Measurements from ENCODE around the gene CCT3. TPM values are rescaled to one million over a fixed set of nuclear protein-coding genes. Genes with fewer than 3 reads are reported as not detected.

Gene CCT3
- total RNA-seq, 2 donors from 2014 or later, result 125 to 294 TPM

- Histone ChIP-seq H3K4me1 (peaks cover 14% of the 10 kb centered on the region), H3K27ac (peak within 1 kb of the TSS; percentile 91), H3K9ac (ENCODE audit: low read depth in 2 of 2, low read length in 2 of 2) (peak within 1 kb of the TSS; percentile 77 to 92), H3K4me3 (peak within 1 kb of the TSS; percentile 86), H3K36me3 (peaks cover 2% of the 10 kb centered on the region), H3K27me3 (no peaks in the 10 kb centered on the region), H3K9me3 (no peaks in the 10 kb centered on the region)
- no peak for TF ChIP-seq CTCF (IDR thresholded peaks at IDR 0.05)
- intact Hi-C loops (cut with DNase I), result no loop called here
- peak; percentile 97 for DNase-seq
These were observed 55.4 kb downstream of the CCT3 start, which contains the start of gene SMG5 for GRCh38 chr1:156282479-156283222. Gene SMG5 (minus strand): TSS chr1:156282825. CDS start chr1:156282680, 145 bp downstream.

- H3K4me3 ChIP-seq, result peak overlapping the region; percentile 86
- TF ChIP-seq CTCF (IDR thresholded peaks at IDR 0.05), result no peak
- no peaks in the 10 kb centered on the region for H3K9me3 ChIP-seq
- H3K4me1 ChIP-seq, result peaks cover 14% of the 10 kb centered on the region
- H3K36me3 ChIP-seq, result peaks cover 6% of the 10 kb centered on the region
- peak overlapping the region; percentile 91 for H3K27ac ChIP-seq
- no peaks in the 10 kb centered on the region for H3K27me3 ChIP-seq
- intact Hi-C loops (cut with DNase I), result no loop called here
- H3K9ac ChIP-seq (ENCODE audit: low read depth in 2 of 2, low read length in 2 of 2), result peak overlapping the region; percentile 77 to 92
- DNase-seq, result peak; percentile 78
These were observed 56.2 kb downstream of the CCT3 start for GRCh38 chr1:156281693-156282478.

GRCh38 chr1:156281281-156281680, 56.8 kb downstream of the CCT3 start:
- no peak for DNase-seq
- intact Hi-C loops (cut with DNase I), result no loop called here
- no peak overlapping the region for H3K27ac ChIP-seq

GRCh38 chr1:156279837-156280236, 58.3 kb downstream of the CCT3 start:
- no peak for DNase-seq
- H3K9ac ChIP-seq (ENCODE audit: low read depth in 2 of 2, low read length in 2 of 2), result no peak overlapping the region
- intact Hi-C loops (cut with DNase I), result no loop called here
- no peak overlapping the region for H3K27ac ChIP-seq
- peaks cover 17% of the 10 kb centered on the region for H3K36me3 ChIP-seq
- no peaks in the 10 kb centered on the region for H3K27me3 ChIP-seq
- no peak overlapping the region for H3K4me3 ChIP-seq
- TF ChIP-seq CTCF (IDR thresholded peaks at IDR 0.05), result no peak
- H3K4me1 ChIP-seq, result peaks cover 14% of the 10 kb centered on the region
- H3K9me3 ChIP-seq, result no peaks in the 10 kb centered on the region

More at GRCh38 chr1:156281281-156281680, 56.8 kb downstream of the CCT3 start:
- H3K36me3 ChIP-seq, result peaks cover 12% of the 10 kb centered on the region
- H3K4me1 ChIP-seq, result peaks cover 14% of the 10 kb centered on the region
- no peaks in the 10 kb centered on the region for H3K9me3 ChIP-seq
- H3K27me3 ChIP-seq, result no peaks in the 10 kb centered on the region
- TF ChIP-seq CTCF (IDR thresholded peaks at IDR 0.05), result no peak
- H3K9ac ChIP-seq (ENCODE audit: low read depth in 2 of 2, low read length in 2 of 2), result peak overlapping the region; percentile 77 to 92
- peak overlapping the region; percentile 86 for H3K4me3 ChIP-seq

- no peak for DNase-seq
- Histone ChIP-seq H3K9me3 (no peaks in the 10 kb centered on the region), H3K36me3 (peaks cover 31% of the 10 kb centered on the region), H3K4me3 (no peak overlapping the region), H3K27me3 (no peaks in the 10 kb centered on the region), H3K9ac (ENCODE audit: low read depth in 2 of 2, low read length in 2 of 2) (no peak overlapping the region), H3K27ac (no peak overlapping the region), H3K4me1 (peaks cover 14% of the 10 kb centered on the region)
- intact Hi-C loops (cut with DNase I), result no loop called here
- no peak for TF ChIP-seq CTCF (IDR thresholded peaks at IDR 0.05)
These were observed 61.1 kb downstream of the CCT3 start for GRCh38 chr1:156276966-156277381.
